DMS153 treated with DMSO at 0.1 percent for 48 hours (cell line): ENCODE results near the gene CCM2.

Experiments
- DNase-seq: peaks from one replicate; lab custom pipeline; 2025; ENCODE audit not compliant: unreplicated experiment; lab: John Stamatoyannopoulos, UW

CCM2 gene

GRCh38 chr7:45118292-45118691 is 118.3 kb downstream of the CCM2 start:
- no peak for DNase-seq

GRCh38 chr7:45118889-45119331 is 118.9 kb downstream of the CCM2 start:
- DNase-seq, result no peak

- no peak for DNase-seq
Observed at GRCh38 chr7:45119550-45119949, 119.5 kb downstream of the CCM2 start.

GRCh38 chr7:45122975-45123860 is 123.2 kb downstream of the CCM2 start:
- DNase-seq, result no peak

GRCh38 chr7:45123913-45124710 is 124.1 kb downstream of the CCM2 start:
- no peak for DNase-seq

- no peak for DNase-seq
Observed at GRCh38 chr7:45125193-45125904, 125.3 kb downstream of the CCM2 start.
